ENCODE data around the gene RNPEP. TPM values are rescaled to one million over a fixed set of nuclear protein-coding genes. Genes with fewer than 3 reads are reported as not detected.
A peak's percentile ranks its signal among the peaks of the same experiment; 100 is the strongest.

Gene RNPEP
- total and polyA plus RNA-seq, 2 experiments from 2014 or later: 32.1 to 80.3 TPM

DNA sequence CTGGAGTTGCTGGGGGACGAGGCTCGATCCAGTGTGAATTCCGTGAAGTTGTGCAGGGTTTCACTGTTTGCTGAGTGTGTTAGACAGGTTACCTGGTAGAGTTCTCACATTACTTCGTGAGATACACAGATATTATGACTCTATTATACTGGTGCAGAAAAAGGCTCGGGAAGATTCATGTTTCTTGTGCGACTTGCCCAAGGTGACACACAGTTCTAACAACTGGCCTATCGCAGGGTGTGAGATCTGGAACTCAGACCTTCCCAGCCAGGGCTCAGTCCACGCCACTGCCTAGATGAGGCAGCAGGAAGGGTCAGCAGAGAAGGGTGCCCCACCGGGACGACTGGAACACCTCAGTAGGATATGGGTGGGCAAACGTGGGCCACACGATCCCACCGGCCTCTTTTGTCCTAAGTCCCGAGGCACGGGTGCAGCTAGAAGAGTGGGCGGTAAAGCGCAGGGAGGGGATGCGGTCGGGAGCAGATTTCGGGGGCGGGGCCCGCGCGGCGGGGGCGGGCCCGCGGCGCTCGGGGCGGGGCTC lies 296 bp upstream of the RNPEP start (continued):
- no peak for TF ChIP-seq STAT1 (IDR thresholded peaks at IDR 0.05; ENCODE audit: unreplicated experiment)
- TF ChIP-seq JUNB (IDR thresholded peaks at IDR 0.05; ENCODE audit: unreplicated experiment): no peak
- no peak for TF ChIP-seq ZNF331 (CRISPR knock-in tag; IDR thresholded peaks at IDR 0.05; ENCODE audit: low read depth)
- no peak for TF ChIP-seq ZNF114 (CRISPR knock-in tag; IDR thresholded peaks at IDR 0.05)
- TF ChIP-seq NANOG (IDR thresholded peaks at IDR 0.05; ENCODE audit: borderline replicate concordance): no peak
- no peak for TF ChIP-seq EZH2 (IDR thresholded peaks at IDR 0.05; ENCODE audit: low read depth, unreplicated experiment)
- TF ChIP-seq, protein P1, sequence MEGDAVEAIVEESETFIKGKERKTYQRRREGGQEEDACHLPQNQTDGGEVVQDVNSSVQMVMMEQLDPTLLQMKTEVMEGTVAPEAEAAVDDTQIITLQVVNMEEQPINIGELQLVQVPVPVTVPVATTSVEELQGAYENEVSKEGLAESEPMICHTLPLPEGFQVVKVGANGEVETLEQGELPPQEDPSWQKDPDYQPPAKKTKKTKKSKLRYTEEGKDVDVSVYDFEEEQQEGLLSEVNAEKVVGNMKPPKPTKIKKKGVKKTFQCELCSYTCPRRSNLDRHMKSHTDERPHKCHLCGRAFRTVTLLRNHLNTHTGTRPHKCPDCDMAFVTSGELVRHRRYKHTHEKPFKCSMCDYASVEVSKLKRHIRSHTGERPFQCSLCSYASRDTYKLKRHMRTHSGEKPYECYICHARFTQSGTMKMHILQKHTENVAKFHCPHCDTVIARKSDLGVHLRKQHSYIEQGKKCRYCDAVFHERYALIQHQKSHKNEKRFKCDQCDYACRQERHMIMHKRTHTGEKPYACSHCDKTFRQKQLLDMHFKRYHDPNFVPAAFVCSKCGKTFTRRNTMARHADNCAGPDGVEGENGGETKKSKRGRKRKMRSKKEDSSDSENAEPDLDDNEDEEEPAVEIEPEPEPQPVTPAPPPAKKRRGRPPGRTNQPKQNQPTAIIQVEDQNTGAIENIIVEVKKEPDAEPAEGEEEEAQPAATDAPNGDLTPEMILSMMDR (conservative IDR thresholded peaks at IDR 0.05; ENCODE audit: low read depth in 2 of 2): no peak
- TF ChIP-seq, protein P2, sequence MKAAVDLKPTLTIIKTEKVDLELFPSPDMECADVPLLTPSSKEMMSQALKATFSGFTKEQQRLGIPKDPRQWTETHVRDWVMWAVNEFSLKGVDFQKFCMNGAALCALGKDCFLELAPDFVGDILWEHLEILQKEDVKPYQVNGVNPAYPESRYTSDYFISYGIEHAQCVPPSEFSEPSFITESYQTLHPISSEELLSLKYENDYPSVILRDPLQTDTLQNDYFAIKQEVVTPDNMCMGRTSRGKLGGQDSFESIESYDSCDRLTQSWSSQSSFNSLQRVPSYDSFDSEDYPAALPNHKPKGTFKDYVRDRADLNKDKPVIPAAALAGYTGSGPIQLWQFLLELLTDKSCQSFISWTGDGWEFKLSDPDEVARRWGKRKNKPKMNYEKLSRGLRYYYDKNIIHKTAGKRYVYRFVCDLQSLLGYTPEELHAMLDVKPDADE (IDR thresholded peaks at IDR 0.05): no peak
- no peak for TF ChIP-seq POLR2AphosphoS5 (IDR thresholded peaks at IDR 0.05; ENCODE audit: low read depth)
- no peak for TF ChIP-seq EZH2phosphoT487 (IDR thresholded peaks at IDR 0.05; ENCODE audit: unreplicated experiment)
- TF ChIP-seq CREB1 (CRISPR knock-in tag; IDR thresholded peaks at IDR 0.05; ENCODE audit: low read depth): no peak

DNA sequence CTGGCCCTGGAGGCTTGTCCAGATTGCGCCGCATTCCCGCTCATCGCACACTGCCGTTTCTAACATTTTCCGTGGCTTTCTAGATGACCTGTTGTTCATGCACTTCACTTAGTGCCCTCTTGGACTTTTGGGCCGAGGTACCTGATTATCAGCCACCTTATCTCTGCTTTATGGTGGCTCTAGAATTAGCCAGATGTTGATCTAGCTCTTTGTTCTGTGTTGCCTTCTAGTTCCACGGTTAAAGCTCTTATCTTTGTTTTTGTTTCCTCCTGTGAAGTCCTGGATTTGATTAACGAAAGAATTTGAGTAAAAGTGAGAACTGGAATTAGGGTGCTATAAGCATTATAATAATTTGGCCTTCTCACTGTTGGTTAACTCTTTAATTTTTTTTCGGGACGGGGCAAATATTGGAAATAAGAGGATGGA lies 945 bp downstream of the RNPEP start:
- H3K27me3 Mint-ChIP-seq (ENCODE audit: insufficient read depth, low read depth, poor library complexity): peaks cover 8% of the 10 kb centered on the region
- Histone ChIP-seq H3K27ac (ENCODE audit: low read depth) (peak overlapping the region; percentile 42; the same call in 1 of the 2 replicates), H4K20me1 (replicated peaks; ENCODE audit: insufficient read depth) (peaks cover 10% of the 10 kb centered on the region; the same call in 1 of the 2 replicates), H3F3A (replicated peaks; ENCODE audit: low read depth) (no peaks in the 10 kb centered on the region), H3K4me1 (ENCODE audit: insufficient read depth) (peaks cover 6% of the 10 kb centered on the region), H3K27me3 (ENCODE audit: insufficient read depth) (0 out of 2 replicates have a peak, but pooled peaks cover 10% of the 10 kb centered on the region), H3K4me2 (peak overlapping the region; percentile 87), H3K4me3 (peak overlapping the region; percentile 70), H3K9me2 (ENCODE audit: insufficient read depth) (no peaks in the 10 kb centered on the region), H3K79me2 (replicated peaks; ENCODE audit: insufficient read depth) (peaks cover 45% of the 10 kb centered on the region), H3K36me3 (ENCODE audit: insufficient read depth) (no peaks in the 10 kb centered on the region), H2AFZ (peak overlapping the region; percentile 57)
- H3K27ac Mint-ChIP-seq: no peak overlapping the region
- peak overlapping the region; percentile 91 for H3K4me3 Mint-ChIP-seq
- DNase-seq (ENCODE audit: low spot score) (no peak), ATAC-seq (no peak)
- H3K36me3 Mint-ChIP-seq (ENCODE audit: low read depth): peaks cover 4% of the 10 kb centered on the region; the same call in 2 of the 3 replicates
- H3K9me3 Mint-ChIP-seq: no peaks in the 10 kb centered on the region
- H3K4me1 Mint-ChIP-seq: peaks cover 16% of the 10 kb centered on the region; the same call in 2 of the 3 replicates
- no peak for TF ChIP-seq POLR2AphosphoS5 (IDR thresholded peaks at IDR 0.05; ENCODE audit: low read depth)

Measured in GM23338 (cell line).